CD4-positive, CD25-positive, alpha-beta regulatory T cell (primary cell): ENCODE data around the gene OTUD5. TPM values are rescaled to one million over a fixed set of nuclear protein-coding genes. Genes with fewer than 3 reads are reported as not detected.
A peak's percentile ranks its signal among the peaks of the same experiment; 100 is the strongest.

Experiments used
- ATAC-seq, 2 donors: fragments of 150-1000 bp; cut with Tn5 transposase; one replicate each; pipeline ENCODE4 v1.10.0; 2021; ENCODE audit warnings: low read depth in 2 of 2, moderate number of reproducible peaks in 2 of 2, moderate library complexity in 1 of 2
- DNase-seq, 3 donors: peaks; one replicate each; pipeline versions ENCODE4 v3.0.0 to v3.0.0-alpha.2; 2012 to 2022; ENCODE audit warnings: mixed read lengths in 1 of 3
- H3K27ac ChIP-seq: one replicate; pipeline ENCODE4 v1.7.0; 2013; ENCODE audit warnings: mild to moderate bottlenecking, low read length; ENCODE audit not compliant: insufficient read depth, poor library complexity, severe bottlenecking
- H3K27me3 ChIP-seq: one replicate; pipeline ENCODE4 v1.7.0; 2013; ENCODE audit warnings: low read length; ENCODE audit not compliant: control insufficient read depth, insufficient read depth
- H3K36me3 ChIP-seq: one replicate; pipeline ENCODE4 v1.7.0; 2013; ENCODE audit warnings: mild to moderate bottlenecking, low read length, moderate library complexity; ENCODE audit not compliant: control insufficient read depth, insufficient read depth
- H3K4me1 ChIP-seq: 2 replicates; pipeline ENCODE4 v1.7.0; 2013; ENCODE audit warnings: mild to moderate bottlenecking, low read length; ENCODE audit not compliant: insufficient read depth, control insufficient read depth, poor library complexity, severe bottlenecking
- H3K4me3 ChIP-seq: one replicate; pipeline ENCODE4 v1.7.0; 2013; ENCODE audit warnings: low read depth, mild to moderate bottlenecking, low read length, moderate library complexity
- H3K9me3 ChIP-seq, 2 experiments: 1 replicate in 1 of 2; 2 replicates in 1 of 2; pipeline ENCODE4 v1.7.0; 2013; ENCODE audit warnings: low read length in 2 of 2, mild to moderate bottlenecking in 1 of 2, moderate library complexity in 1 of 2; ENCODE audit not compliant: control insufficient read depth in 2 of 2
- H3K27ac Mint-ChIP-seq, 3 donors: one replicate each; pipeline ENCODE4 v1.8.0; 2020 to 2022; ENCODE audit warnings: mild to moderate bottlenecking in 3 of 3, mixed read lengths in 3 of 3, moderate library complexity in 2 of 3
- H3K27me3 Mint-ChIP-seq: one replicate; pipeline ENCODE4 v1.8.0; 2022; ENCODE audit warnings: mild to moderate bottlenecking, mixed read lengths
- H3K36me3 Mint-ChIP-seq: one replicate; pipeline ENCODE4 v1.8.0; 2020; ENCODE audit warnings: mixed read lengths
- H3K4me1 Mint-ChIP-seq, 4 donors: one replicate each; pipeline ENCODE4 v1.8.0; 2020 to 2022; ENCODE audit warnings: mixed read lengths in 4 of 4, mild to moderate bottlenecking in 1 of 4
- H3K4me3 Mint-ChIP-seq, 4 donors: one replicate each; pipeline ENCODE4 v1.8.0; 2020 to 2022; ENCODE audit warnings: mild to moderate bottlenecking in 4 of 4, mixed read lengths in 4 of 4, moderate library complexity in 3 of 4
- H3K9me3 Mint-ChIP-seq, 7 donors: one replicate each; pipeline ENCODE4 v1.8.0; 2020 to 2022; ENCODE audit warnings: mixed read lengths in 7 of 7, mild to moderate bottlenecking in 3 of 7, moderate library complexity in 2 of 7
- polyA plus RNA-seq, 4 donors: library from polyadenylated mRNA; unstranded; fragments of 300-500 nt; fragmentation: Illumina TruSeq; gene quantifications; one replicate each; pipeline ENCODE4 v1.2.3, GENCODE V29; 2021
- total RNA-seq: library from RNA; stranded (reverse); gene quantifications from one replicate; pipeline ENCODE4 v1.2.3, GENCODE V29; 2022

OTUD5 gene
- total and polyA plus RNA-seq, 5 donors from 2014 or later: 20.2 to 110 (median 31.1) TPM

DNA sequence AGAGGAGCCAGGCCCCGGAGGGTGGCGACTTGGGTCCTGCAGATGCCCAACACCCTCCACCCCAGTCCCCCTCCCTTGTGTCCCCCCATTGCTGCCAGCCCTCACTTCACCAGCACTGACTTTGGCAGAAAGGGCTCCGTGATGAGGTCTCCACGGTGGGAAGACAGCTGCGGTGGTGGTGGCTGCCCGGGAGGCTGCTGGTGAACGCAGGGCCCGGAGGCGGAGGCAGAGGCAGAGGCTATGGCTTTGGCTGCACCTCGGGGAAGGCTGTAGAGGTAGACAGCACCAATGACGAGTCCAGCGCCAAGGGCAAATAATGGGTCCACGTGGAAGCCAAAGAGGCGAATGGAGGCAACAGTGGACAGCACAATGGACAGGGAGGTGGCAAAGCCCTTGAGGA lies 52.8 kb downstream of the OTUD5 start:
- ATAC-seq (no peak), DNase-seq (no peak)
- Histone ChIP-seq H3K27me3 (no peaks in the 10 kb centered on the region), H3K9me3 (no peaks in the 10 kb centered on the region), H3K4me1 (peaks cover 2% of the 10 kb centered on the region), H3K36me3 (peaks cover 32% of the 10 kb centered on the region), H3K4me3 (no peak overlapping the region), H3K27ac (no peak overlapping the region)
- Mint-ChIP-seq H3K36me3 (peaks cover 20% of the 10 kb centered on the region), H3K27ac (peak overlapping the region in 1 of 3 donors; percentile 86), H3K27me3 (no peaks in the 10 kb centered on the region), H3K4me3 (no peak overlapping the region), H3K4me1 (peaks cover 0 to 13% (median 3%) of the 10 kb centered on the region in 4 donors), H3K9me3 (peaks cover 0 to 2% (median 0%) of the 10 kb centered on the region in 7 donors)

DNA sequence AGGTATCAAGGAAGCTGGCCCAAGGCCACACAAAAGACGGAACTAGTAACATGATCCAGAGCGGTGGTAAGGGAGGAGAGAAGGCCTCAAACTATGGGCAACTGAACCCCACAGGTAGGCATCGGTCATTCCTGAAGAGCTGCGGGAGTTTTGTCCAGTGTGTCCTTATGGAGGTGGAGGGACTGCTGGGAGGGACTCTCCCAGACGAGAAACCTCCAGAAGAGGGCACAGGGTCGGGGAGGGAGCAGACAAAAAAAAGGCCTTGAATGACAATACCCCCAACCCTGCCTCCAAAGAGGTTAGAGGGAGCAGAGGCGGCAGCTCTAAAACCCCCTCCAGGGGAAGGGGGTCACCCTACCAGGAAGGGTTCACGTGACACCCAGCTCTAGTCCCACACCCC lies 53.2 kb downstream of the OTUD5 start:
- no peaks in the 10 kb centered on the region for H3K9me3 ChIP-seq
- no peaks in the 10 kb centered on the region for H3K27me3 ChIP-seq
- H3K4me1 ChIP-seq: peaks cover 6% of the 10 kb centered on the region
- no peak for ATAC-seq
- Mint-ChIP-seq H3K36me3 (peaks cover 20% of the 10 kb centered on the region), H3K9me3 (peaks cover 0 to 2% (median 0%) of the 10 kb centered on the region in 7 donors), H3K4me1 (peaks cover 0 to 16% (median 3%) of the 10 kb centered on the region in 4 donors), H3K4me3 (peak overlapping the region in 1 of 4 donors; percentile 53), H3K27ac (no peak overlapping the region), H3K27me3 (no peaks in the 10 kb centered on the region)
- no peak for DNase-seq
- no peak overlapping the region for H3K4me3 ChIP-seq
- no peak overlapping the region for H3K27ac ChIP-seq
- peaks cover 36% of the 10 kb centered on the region for H3K36me3 ChIP-seq

DNA sequence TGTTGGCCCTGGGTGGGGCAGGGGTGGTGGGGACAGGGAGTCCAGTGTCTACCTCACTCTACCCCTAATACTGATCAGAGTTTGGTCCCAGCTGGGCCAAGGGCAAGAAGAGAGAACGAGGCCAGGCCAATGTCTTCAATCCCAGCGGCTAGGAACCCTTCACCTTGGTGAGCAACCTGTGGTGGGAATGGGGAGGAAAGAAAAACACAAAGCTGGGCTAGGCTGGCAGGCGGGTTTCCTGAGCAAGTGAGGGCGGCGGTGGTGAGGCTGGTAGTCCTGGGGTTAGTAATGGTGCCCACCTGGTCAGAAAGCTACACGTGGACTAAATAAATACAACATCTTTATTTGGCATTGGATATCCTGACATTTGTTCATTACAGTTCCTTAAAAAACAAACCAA lies 54.1 kb downstream of the OTUD5 start:
- no peak overlapping the region for H3K27ac ChIP-seq
- H3K27me3 Mint-ChIP-seq: no peaks in the 10 kb centered on the region
- H3K36me3 ChIP-seq: peaks cover 36% of the 10 kb centered on the region
- H3K4me1 Mint-ChIP-seq: peaks cover 0 to 17% (median 3%) of the 10 kb centered on the region in 4 donors
- DNase-seq (no peak), ATAC-seq (no peak)
- H3K36me3 Mint-ChIP-seq: peaks cover 15% of the 10 kb centered on the region
- no peak overlapping the region for H3K4me3 ChIP-seq
- peak overlapping the region in 1 of 4 donors; percentile 53 for H3K4me3 Mint-ChIP-seq
- H3K4me1 ChIP-seq: peaks cover 10% of the 10 kb centered on the region
- H3K27ac Mint-ChIP-seq: peak overlapping the region in 1 of 3 donors; percentile 43
- H3K9me3 ChIP-seq: no peaks in the 10 kb centered on the region
- peaks cover 0 to 2% (median 0%) of the 10 kb centered on the region in 7 donors for H3K9me3 Mint-ChIP-seq
- H3K27me3 ChIP-seq: no peaks in the 10 kb centered on the region

DNA sequence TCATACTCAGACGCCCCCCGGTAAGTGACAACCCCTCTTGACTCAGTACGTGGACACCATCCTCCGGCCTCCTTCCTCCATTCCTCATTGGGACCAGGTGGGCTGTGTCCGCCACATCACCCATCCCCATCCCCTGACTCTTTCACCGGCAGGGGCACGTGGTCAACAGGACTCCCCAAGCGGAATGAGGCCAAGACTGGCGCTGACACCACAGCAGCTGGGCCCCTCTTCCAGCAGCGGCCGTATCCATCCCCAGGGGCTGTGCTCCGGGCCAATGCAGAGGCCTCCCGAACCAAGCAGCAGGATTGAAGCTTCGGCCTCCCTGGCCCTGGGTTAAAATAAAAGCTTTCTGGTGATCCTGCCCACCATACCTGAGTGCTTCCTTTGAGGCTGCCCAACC lies 54.6 kb downstream of the OTUD5 start:
- H3K36me3 Mint-ChIP-seq: peaks cover 15% of the 10 kb centered on the region
- Histone ChIP-seq H3K4me3 (no peak overlapping the region), H3K9me3 (no peaks in the 10 kb centered on the region), H3K36me3 (peaks cover 36% of the 10 kb centered on the region), H3K4me1 (peaks cover 10% of the 10 kb centered on the region), H3K27ac (no peak overlapping the region), H3K27me3 (no peaks in the 10 kb centered on the region)
- no peaks in the 10 kb centered on the region for H3K27me3 Mint-ChIP-seq
- peaks cover 0 to 22% (median 3%) of the 10 kb centered on the region in 4 donors for H3K4me1 Mint-ChIP-seq
- H3K27ac Mint-ChIP-seq: peak overlapping the region in 2 of 3 donors; percentile 36 to 68
- H3K4me3 Mint-ChIP-seq: no peak overlapping the region
- no peaks in the 10 kb centered on the region for H3K9me3 Mint-ChIP-seq
- ATAC-seq (no peak), DNase-seq (no peak)

DNA sequence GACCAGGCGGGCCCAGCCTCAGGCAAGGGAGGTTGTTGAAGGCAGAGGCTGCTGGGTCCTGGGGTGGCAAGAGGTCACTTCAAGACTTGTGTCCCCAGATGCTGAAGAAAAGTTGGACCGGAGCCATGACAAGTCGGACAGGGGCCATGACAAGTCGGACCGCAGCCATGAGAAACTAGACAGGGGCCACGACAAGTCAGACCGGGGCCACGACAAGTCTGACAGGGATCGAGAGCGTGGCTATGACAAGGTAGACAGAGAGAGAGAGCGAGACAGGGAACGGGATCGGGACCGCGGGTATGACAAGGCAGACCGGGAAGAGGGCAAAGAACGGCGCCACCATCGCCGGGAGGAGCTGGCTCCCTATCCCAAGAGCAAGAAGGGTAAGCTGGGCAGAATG lies 55.3 kb downstream of the OTUD5 start:
- Histone ChIP-seq H3K27ac (no peak overlapping the region), H3K36me3 (peaks cover 36% of the 10 kb centered on the region), H3K9me3 (no peaks in the 10 kb centered on the region), H3K4me1 (peaks cover 10% of the 10 kb centered on the region), H3K4me3 (no peak overlapping the region), H3K27me3 (no peaks in the 10 kb centered on the region)
- Mint-ChIP-seq H3K36me3 (peaks cover 15% of the 10 kb centered on the region), H3K4me1 (peaks cover 0 to 27% (median 3%) of the 10 kb centered on the region in 4 donors), H3K9me3 (no peaks in the 10 kb centered on the region), H3K27ac (peak overlapping the region in 2 of 3 donors; percentile 26 to 68), H3K27me3 (no peaks in the 10 kb centered on the region), H3K4me3 (no peak overlapping the region)
- no peak for ATAC-seq
- no peak for DNase-seq

DNA sequence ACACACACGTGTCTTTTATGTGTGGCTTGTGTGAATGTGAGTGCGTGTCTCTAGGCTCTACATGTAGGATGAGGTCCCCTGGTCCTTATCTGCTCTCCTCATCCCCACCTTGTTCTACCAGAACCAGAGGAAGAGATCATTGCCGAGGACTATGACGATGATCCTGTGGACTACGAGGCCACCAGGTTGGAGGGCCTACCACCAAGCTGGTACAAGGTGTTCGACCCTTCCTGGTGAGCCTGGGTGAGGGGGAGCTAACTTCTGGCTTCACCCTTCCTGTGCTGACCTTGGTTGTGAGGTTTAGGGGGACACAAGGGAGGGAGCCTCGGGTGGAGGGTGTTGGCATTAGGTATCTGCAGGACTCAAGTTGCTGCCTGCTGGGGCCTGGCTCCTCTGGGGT lies 56.3 kb downstream of the OTUD5 start:
- Histone ChIP-seq H3K27me3 (no peaks in the 10 kb centered on the region), H3K27ac (no peak overlapping the region), H3K4me1 (peaks cover 19% of the 10 kb centered on the region), H3K4me3 (no peak overlapping the region), H3K9me3 (no peaks in the 10 kb centered on the region), H3K36me3 (peaks cover 36% of the 10 kb centered on the region)
- Mint-ChIP-seq H3K4me1 (peaks cover 0 to 37% (median 4%) of the 10 kb centered on the region in 4 donors), H3K27me3 (no peaks in the 10 kb centered on the region), H3K27ac (no peak overlapping the region), H3K4me3 (no peak overlapping the region), H3K36me3 (peaks cover 15% of the 10 kb centered on the region), H3K9me3 (no peaks in the 10 kb centered on the region)
- no peak for DNase-seq
- no peak for ATAC-seq

DNA sequence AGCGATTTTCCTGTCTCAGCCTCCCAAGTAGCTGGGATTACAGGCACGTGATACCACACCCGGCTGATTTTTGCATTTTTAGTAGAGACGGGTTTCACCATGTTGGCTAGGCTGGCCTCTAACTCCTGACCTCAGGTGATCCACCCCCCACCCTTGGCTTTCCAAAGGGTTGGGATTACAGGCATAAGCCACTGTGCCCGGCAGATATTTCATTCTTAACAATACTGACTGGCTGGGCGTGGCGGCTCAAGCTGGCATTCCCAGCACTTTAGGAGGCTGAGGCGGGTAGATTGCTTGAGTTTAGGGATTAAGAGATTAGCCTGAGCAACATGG lies 58.4 kb downstream of the OTUD5 start:
- no peaks in the 10 kb centered on the region for H3K9me3 Mint-ChIP-seq
- H3K4me3 Mint-ChIP-seq: peak overlapping the region in 1 of 4 donors; percentile 48
- DNase-seq (no peak), ATAC-seq (no peak)
- no peaks in the 10 kb centered on the region for H3K27me3 Mint-ChIP-seq
- H3K36me3 Mint-ChIP-seq: peaks cover 13% of the 10 kb centered on the region
- H3K4me1 ChIP-seq: peaks cover 19% of the 10 kb centered on the region
- H3K36me3 ChIP-seq: peaks cover 30% of the 10 kb centered on the region
- H3K4me3 ChIP-seq: no peak overlapping the region
- peak overlapping the region; percentile 41 for H3K27ac ChIP-seq
- H3K4me1 Mint-ChIP-seq: peaks cover 0 to 47% (median 6%) of the 10 kb centered on the region in 4 donors
- H3K9me3 ChIP-seq: no peaks in the 10 kb centered on the region
- no peak overlapping the region for H3K27ac Mint-ChIP-seq
- no peaks in the 10 kb centered on the region for H3K27me3 ChIP-seq

DNA sequence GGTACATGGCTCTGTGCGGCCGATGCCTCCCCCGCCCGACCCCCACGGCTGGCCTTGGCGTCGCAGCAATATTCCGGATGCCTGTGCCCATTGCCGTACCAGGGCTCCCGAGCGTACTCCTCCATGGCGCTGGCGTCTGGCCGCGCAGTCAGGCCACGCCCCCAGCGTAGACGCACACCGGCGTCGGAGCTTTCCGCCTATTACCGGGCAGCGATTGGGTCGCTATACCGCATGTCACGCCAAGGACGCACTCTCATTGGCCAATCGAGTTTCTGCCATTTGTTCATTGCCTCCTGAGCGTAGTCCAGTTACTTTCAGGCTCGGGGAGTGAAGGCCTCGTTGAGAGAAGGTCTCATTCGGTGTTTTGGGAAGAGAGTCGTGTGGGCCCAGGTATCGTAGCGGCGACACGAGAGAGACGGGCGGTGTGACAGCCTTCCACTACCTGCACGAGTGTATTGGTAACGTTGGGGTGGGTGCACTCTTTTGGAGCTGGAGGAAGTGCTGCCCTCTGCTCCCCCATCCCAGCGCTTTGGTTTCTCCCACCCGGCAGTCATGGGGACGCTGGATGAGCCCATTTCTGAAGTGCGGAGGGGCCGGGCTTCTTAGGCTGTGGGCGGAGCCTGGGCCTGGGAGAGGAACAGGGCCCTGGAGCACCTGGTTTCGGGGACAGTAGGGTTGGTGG lies 59.6 kb downstream of the OTUD5 start, which contains the start of the genes PQBP1 and TIMM17B:
Gene PQBP1 (plus strand): TSS at position 306 of the 682 bp plus-strand sequence. CDS start 580 bp downstream, outside the sequence.
Gene TIMM17B (minus strand): TSS at position 144 of the 682 bp plus-strand sequence. CDS start 19 bp downstream, at position 125.
- DNase-seq: peak; percentile 83 to 95 (median 90)
- peaks cover 7% of the 10 kb centered on the region for H3K36me3 Mint-ChIP-seq
- H3K9me3 Mint-ChIP-seq: no peaks in the 10 kb centered on the region

More for the DNA sequence above, 59.6 kb downstream of the OTUD5 start, which contains the start of the genes PQBP1 and TIMM17B:
- Histone ChIP-seq H3K9me3 (no peaks in the 10 kb centered on the region), H3K27ac (peak within 1 kb of the TSS; percentile 96), H3K27me3 (no peaks in the 10 kb centered on the region), H3K4me3 (peak within 1 kb of the TSS; percentile 78), H3K4me1 (peaks cover 19% of the 10 kb centered on the region), H3K36me3 (peaks cover 23% of the 10 kb centered on the region)
- no peaks in the 10 kb centered on the region for H3K27me3 Mint-ChIP-seq
- peak within 1 kb of the TSS; percentile 95 to 98 (median 96) for H3K27ac Mint-ChIP-seq
- H3K4me3 Mint-ChIP-seq: peak within 1 kb of the TSS; percentile 84 to 97 (median 94)
- peak; percentile 91 to 93 for ATAC-seq
- peaks cover 0 to 42% (median 6%) of the 10 kb centered on the region in 4 donors for H3K4me1 Mint-ChIP-seq
